Measurements from ENCODE around the gene EEIG1. TPM values are rescaled to one million over a fixed set of nuclear protein-coding genes. Genes with fewer than 3 reads are reported as not detected.

EEIG1 gene
- total and polyA plus RNA-seq, 9 of the 15 experiments (the other 6 are each of a cell fraction or from before 2014, with no cell fraction given) = 0.17 to 16.7 (median 3.6) TPM

GRCh38 chr9:127937388-127938297 lies 43.1 kb downstream of the EEIG1 start, which contains the start of gene DPM2 (continued):
- TF ChIP-seq ZNF518B (CRISPR knock-in tag; IDR thresholded peaks at IDR 0.05) (no peak), STAT5B (CRISPR knock-in tag; IDR thresholded peaks at IDR 0.05) (no peak), SNAPC5 (CRISPR knock-in tag; IDR thresholded peaks at IDR 0.05) (no peak), LCOR (CRISPR knock-in tag; IDR thresholded peaks at IDR 0.05) (0 out of 2 replicates have a peak, but pooled peaks have one; percentile 58), SAFB (IDR thresholded peaks at IDR 0.05; ENCODE audit: borderline replicate concordance, low read depth, low read length) (no peak), ZNF583 (CRISPR knock-in tag; IDR thresholded peaks at IDR 0.05) (no peak), HNRNPH1 (optimal IDR thresholded peaks at IDR 0.05; ENCODE audit: low read depth, low read length) (no peak), ARID3B (CRISPR knock-in tag; IDR thresholded peaks at IDR 0.05; ENCODE audit: borderline replicate concordance) (no peak), DNMT1 (IDR thresholded peaks at IDR 0.05) (no peak), COPS2 (conservative IDR thresholded peaks at IDR 0.05) (no peak), HNRNPLL (IDR thresholded peaks at IDR 0.05; ENCODE audit: low read depth, low read length, poor library complexity, severe bottlenecking) (no peak), HDAC3 (IDR thresholded peaks at IDR 0.05; ENCODE audit: borderline replicate concordance, partially characterized antibody) (no peak), CTBP1 (IDR thresholded peaks at IDR 0.05; ENCODE audit: borderline replicate concordance) (no peak; the same call in 1 of the 2 replicates), CBX5 (IDR thresholded peaks at IDR 0.05; ENCODE audit: borderline replicate concordance, low read depth) (no peak), XRCC5 (IDR thresholded peaks at IDR 0.05; ENCODE audit: low read depth, low read length) (no peak), KAT8 (IDR thresholded peaks at IDR 0.05; ENCODE audit: low read depth) (no peak), CBX3 (IDR thresholded peaks at IDR 0.05; ENCODE audit: borderline replicate concordance in 1 of 2, low read length in 2 of 2) (no peak; a peak in 1 of 3 replicates), ZBTB49 (CRISPR knock-in tag; IDR thresholded peaks at IDR 0.05; ENCODE audit: borderline replicate concordance) (no peak), TFAP4 (CRISPR knock-in tag; IDR thresholded peaks at IDR 0.05; ENCODE audit: borderline replicate concordance) (peak; percentile 78)

All from K562 (cell line).